Ovary (tissue), 10 donors: ENCODE results near the gene GRID2IP. TPM values are rescaled to one million over a fixed set of nuclear protein-coding genes. Genes with fewer than 3 reads are reported as not detected.

ENCODE experiments used
- DNase-seq, 5 donors: peaks; one replicate each; pipeline ENCODE4 v3.0.0-alpha.2; 2019 to 2020
- H3K27ac ChIP-seq, 2 donors: fragments of 200-600 bp; one replicate each; pipeline versions ENCODE4 v1.5.1 to v1.8.0; 2019 to 2022
- H3K27me3 ChIP-seq: fragments of 200-600 bp; one replicate; pipeline ENCODE4 v1.8.0; 2022
- H3K36me3 ChIP-seq: fragments of 200-600 bp; sonication (generic); one replicate; pipeline ENCODE4 v1.5.1; 2019
- H3K4me1 ChIP-seq: one replicate; pipeline ENCODE4 v1.8.1; 2013; ENCODE audit warnings: mild to moderate bottlenecking, moderate library complexity; ENCODE audit not compliant: insufficient read depth
- H3K4me3 ChIP-seq: fragments of 200-600 bp; sonication (generic); one replicate; pipeline ENCODE4 v1.5.1; 2017
- H3K9me3 ChIP-seq, 2 donors: fragments of 200-600 bp in 1 of 2; sonication (generic) in 1 of 2; one replicate each; pipeline versions ENCODE4 v1.5.1 to v1.8.1; 2013 to 2019; ENCODE audit warnings: mild to moderate bottlenecking in 1 of 2, moderate library complexity in 1 of 2
- CTCF ChIP-seq, 3 donors: fragments of 450-650 bp in 2 of 3; fragments of 200-600 bp in 1 of 3; IDR thresholded peaks; one replicate each; pipeline versions ENCODE4 v1.5.1 to v1.8.0; 2016 to 2022; ENCODE audit warnings: antibody characterized with exemption in 3 of 3, mild to moderate bottlenecking in 1 of 3
- EP300 ChIP-seq: sonication (generic); formaldehyde crosslinking; IDR thresholded peaks from one replicate; pipeline ENCODE4 v1.6.1; 2017; ENCODE audit warnings: antibody characterized with exemption
- POLR2A ChIP-seq: fragments of 450-650 bp; IDR thresholded peaks from one replicate; pipeline ENCODE4 v1.6.1; 2017; ENCODE audit warnings: antibody characterized with exemption, mild to moderate bottlenecking, moderate library complexity
- WGBS, 3 donors: extraction: QIAGEN DNeasy Blood & Tissue Kit in 1 of 3; methylation state at CpG; one replicate each; pipeline versions ENCODE4 v1.1.5 to v1.1.7; 2013 to 2017; 5-methylcytosine and 5-hydroxymethylcytosine counted together
- intact Hi-C, 4 donors: fragments of 100-400 bp; cut with DNase I; formaldehyde crosslinking; loops; one replicate each; pipeline versions ENCODE4 v1.11.0 to v1.15.1; 2022 to 2023
- long read RNA-seq, 3 donors: library from polyadenylated mRNA in 2 of 3; unstranded in 2 of 3; transcript quantifications; one replicate each; pipeline ENCODE4 v2.0.0 and lab custom pipeline, GENCODE V29; 2021 to 2026
- polyA plus RNA-seq, 2 donors: library from polyadenylated mRNA; stranded (reverse); fragments of 200-250 nt in 1 of 2; fragments of 350-450 nt in 1 of 2; fragmentation: Illumina TruSeq in 1 of 2; extraction: RNeasy Lipid Tissue Mini Kit (QIAGEN cat#74804) in 1 of 2; gene quantifications; one replicate each; pipeline ENCODE4 v1.2.3, GENCODE V29; 2013 to 2014
- total RNA-seq, 7 donors: library from RNA; depleted of rRNA in 2 of 7; stranded (reverse); fragments of >200 nt in 2 of 7; fragmentation: NEBNext Ultra II Directional in 3 of 7; extraction: Animal tissue kit (Norgen Biotek cat#: 25700) in 3 of 7; gene quantifications; one replicate each; pipeline versions ENCODE4 v1.1.0 to v1.2.4, GENCODE V29; 2016 to 2023
- donor health status: DM: no; HTN: no; CAD: no; lungs with moderate emphysema.
- donor health status: DM: no; HTN: no; CAD: no.
- donor health status: Bipolar disorder and iron deficiency.
- donor health status: DM: yes; HTN: yes; CAD: no.
- donor health status: DM: no; HTN: no; CAD: no.
- donor health status: DM: yes; HTN: yes; CAD: no.

Gene GRID2IP
- total RNA-seq = under 1 TPM in 6 of 7 donors, not detected in 1; 0.34 to 0.51 (median 0.40) TPM
- under 1 TPM; 0.07 to 0.15 TPM for polyA plus RNA-seq
- long read RNA-seq, donor 1, partial matches to known transcripts = 0 of 8 reads
- long read RNA-seq, donor 1, other reads (novel, unspliced or antisense) = 8 of 8 reads
- long read RNA-seq, donor 2 = 0 reads
- long read RNA-seq, donor 3 = 0 reads

- DNase-seq = no peak
- intact Hi-C loops = no loop called here
- Histone ChIP-seq H3K9me3 (no peaks in the 10 kb centered on the region), H3K4me3 (no peak within 1 kb of the TSS), H3K27ac (no peak within 1 kb of the TSS), H3K36me3 (no peaks in the 10 kb centered on the region), H3K4me1 (no peaks in the 10 kb centered on the region), H3K27me3 (no peaks in the 10 kb centered on the region)
- TF ChIP-seq EP300 (no peak), POLR2A (no peak), CTCF (IDR thresholded peaks at IDR 0.05) (no peak)
- WGBS, 3 donors = 47 to 79% (median 73%) methylated on average over 35 to 46 of the region's 46 CpGs
These were observed at the start of gene GRID2IP for GRCh38 chr7:6551016-6551511. GRID2IP (minus strand) TSS chr7:6551461; CDS start chr7:6551436, 25 bp downstream.

GRCh38 chr7:6600093-6600492, 48.8 kb upstream of the GRID2IP start:
- intact Hi-C loops = no loop called here
- no peaks in the 10 kb centered on the region for H3K36me3 ChIP-seq
- 84 to 90% (median 87%) methylated on average over 12 to 15 of the region's 15 CpGs for WGBS, 3 donors
- H3K4me1 ChIP-seq = no peaks in the 10 kb centered on the region
- H3K27me3 ChIP-seq = no peaks in the 10 kb centered on the region
- H3K27ac ChIP-seq = no peak overlapping the region
- no peak for DNase-seq
- TF ChIP-seq CTCF (IDR thresholded peaks at IDR 0.05) (no peak), EP300 (no peak), POLR2A (no peak)
- H3K9me3 ChIP-seq = no peaks in the 10 kb centered on the region
- H3K4me3 ChIP-seq = no peak overlapping the region

- DNase-seq = no peak
- H3K4me1 ChIP-seq = no peaks in the 10 kb centered on the region
- H3K36me3 ChIP-seq = no peaks in the 10 kb centered on the region
- intact Hi-C loops = no loop called here
- 5 to 6% (median 5%) methylated on average over 10 of the region's 10 CpGs for WGBS, 3 donors
- peak overlapping the region; percentile 80 for H3K4me3 ChIP-seq
- TF ChIP-seq CTCF (IDR thresholded peaks at IDR 0.05) (no peak), POLR2A (no peak), EP300 (no peak)
- H3K9me3 ChIP-seq = no peaks in the 10 kb centered on the region
- peak overlapping the region; percentile 68 to 70 for H3K27ac ChIP-seq
- H3K27me3 ChIP-seq = no peaks in the 10 kb centered on the region
These were observed 39.4 kb upstream of the GRID2IP start for GRCh38 chr7:6590645-6591110.

GRCh38 chr7:6589829-6590644, 38.8 kb upstream of the GRID2IP start, which contains the start of gene INTS15:
INTS15 (plus strand) TSS chr7:6590021; CDS start chr7:6590284, 263 bp downstream.
- Histone ChIP-seq H3K36me3 (no peaks in the 10 kb centered on the region), H3K9me3 (no peaks in the 10 kb centered on the region), H3K4me3 (peak within 1 kb of the TSS; percentile 80), H3K27ac (peak within 1 kb of the TSS; percentile 68 to 70), H3K4me1 (no peaks in the 10 kb centered on the region), H3K27me3 (no peaks in the 10 kb centered on the region)
- intact Hi-C loops = loop anchor here in 1 of 4 donors (10.0 kb wide), 1 partner anchor 595 kb away; the partner anchor contains the start of gene C1GALT1
- peak; percentile 74 to 89 (median 83) for DNase-seq
- TF ChIP-seq EP300 = no peak
- peak; percentile 32 to 96 (median 93) for TF ChIP-seq CTCF (IDR thresholded peaks at IDR 0.05)
- peak; percentile 59 for TF ChIP-seq POLR2A
- 0 to 1% (median 0%) methylated on average over 54 to 107 of the region's 107 CpGs for WGBS, 3 donors
